ENCODE measurements around the gene USP16. TPM values are rescaled to one million over a fixed set of nuclear protein-coding genes. Genes with fewer than 3 reads are reported as not detected.

USP16 gene
- total RNA-seq, 6 experiments from 2014 or later: 28.1 to 43.1 (median 37.1) TPM

- peak overlapping the region; percentile 60 for H3K4me3 Mint-ChIP-seq
These were observed 59.9 kb downstream of the USP16 start for GRCh38 chr21:29084372-29084771.

GRCh38 chr21:29085106-29085752 lies 60.8 kb downstream of the USP16 start:
- no peak for TF ChIP-seq CTCF (IDR thresholded peaks at IDR 0.05)
- H3K36me3 Mint-ChIP-seq (ENCODE audit: low read depth): no peaks in the 10 kb centered on the region
- H3K27ac Mint-ChIP-seq: no peak overlapping the region
- DNase-seq: no peak
- H3K27me3 Mint-ChIP-seq (ENCODE audit: insufficient read depth): peaks cover 2% of the 10 kb centered on the region; the same call in 1 of the 2 replicates
- H3K4me3 Mint-ChIP-seq: no peak overlapping the region
- H3K9me3 Mint-ChIP-seq: no peaks in the 10 kb centered on the region
- peaks cover 44% of the 10 kb centered on the region for H3K4me1 Mint-ChIP-seq (ENCODE audit: low read depth)

More at GRCh38 chr21:29084372-29084771, 59.9 kb downstream of the USP16 start:
- Mint-ChIP-seq H3K36me3 (ENCODE audit: low read depth) (no peaks in the 10 kb centered on the region), H3K4me1 (ENCODE audit: low read depth) (peaks cover 42% of the 10 kb centered on the region), H3K27ac (peak overlapping the region; percentile 51), H3K9me3 (no peaks in the 10 kb centered on the region), H3K27me3 (ENCODE audit: insufficient read depth) (peaks cover 2% of the 10 kb centered on the region; the same call in 1 of the 2 replicates)
- no peak for TF ChIP-seq CTCF (IDR thresholded peaks at IDR 0.05)
- DNase-seq: peak; percentile 31

GRCh38 chr21:29091033-29091432 lies 66.6 kb downstream of the USP16 start:
- Mint-ChIP-seq H3K9me3 (no peaks in the 10 kb centered on the region), H3K27ac (peak overlapping the region; percentile 90), H3K4me1 (ENCODE audit: low read depth) (peaks cover 45% of the 10 kb centered on the region), H3K27me3 (ENCODE audit: insufficient read depth) (peaks cover 2% of the 10 kb centered on the region; the same call in 1 of the 2 replicates), H3K4me3 (peak overlapping the region; percentile 72), H3K36me3 (ENCODE audit: low read depth) (no peaks in the 10 kb centered on the region)
- peak; percentile 86 for DNase-seq
- no peak for TF ChIP-seq CTCF (IDR thresholded peaks at IDR 0.05)

GRCh38 chr21:29092102-29092959 lies 67.9 kb downstream of the USP16 start:
- peak; percentile 26; the same call in 1 of the 2 replicates for TF ChIP-seq CTCF (IDR thresholded peaks at IDR 0.05)
- no peaks in the 10 kb centered on the region for H3K36me3 Mint-ChIP-seq (ENCODE audit: low read depth)
- H3K9me3 Mint-ChIP-seq: no peaks in the 10 kb centered on the region
- H3K4me3 Mint-ChIP-seq: peak overlapping the region; percentile 68
- DNase-seq: peak; percentile 73
- no peaks in the 10 kb centered on the region for H3K27me3 Mint-ChIP-seq (ENCODE audit: insufficient read depth)
- peak overlapping the region; percentile 90 for H3K27ac Mint-ChIP-seq
- peaks cover 42% of the 10 kb centered on the region for H3K4me1 Mint-ChIP-seq (ENCODE audit: low read depth)

- DNase-seq: no peak
- Mint-ChIP-seq H3K27me3 (ENCODE audit: insufficient read depth) (no peaks in the 10 kb centered on the region), H3K9me3 (no peaks in the 10 kb centered on the region), H3K27ac (no peak overlapping the region), H3K36me3 (ENCODE audit: low read depth) (no peaks in the 10 kb centered on the region), H3K4me3 (no peak overlapping the region), H3K4me1 (ENCODE audit: low read depth) (peaks cover 43% of the 10 kb centered on the region)
- no peak for TF ChIP-seq CTCF (IDR thresholded peaks at IDR 0.05)
These were observed 71.9 kb downstream of the USP16 start for GRCh38 chr21:29096218-29097015.

All from HFFc6 (cell line).